Upper lobe of left lung (tissue), 4 donors: ENCODE results near the gene MMD.
"Not testable (repeated sequence)": the region's sequence is repeated elsewhere in the genome, so short reads cannot be mapped to it uniquely, and the experiment has no call there.

Source experiments
- CTCF ChIP-seq, 6 experiments: fragments of 450-650 bp in 4 of 6; fragments of 200-600 bp in 2 of 6; sonication (generic) in 2 of 6; IDR thresholded peaks; one replicate each; pipeline ENCODE4 v1.5.1; 2016 to 2019; ENCODE audit warnings: antibody characterized with exemption in 6 of 6
- POLR2A ChIP-seq, 4 donors: fragments of 450-650 bp; IDR thresholded peaks; one replicate each; pipeline ENCODE4 v1.5.1; 2016 to 2017; ENCODE audit warnings: antibody characterized with exemption in 4 of 4, mild to moderate bottlenecking in 2 of 4

DNA sequence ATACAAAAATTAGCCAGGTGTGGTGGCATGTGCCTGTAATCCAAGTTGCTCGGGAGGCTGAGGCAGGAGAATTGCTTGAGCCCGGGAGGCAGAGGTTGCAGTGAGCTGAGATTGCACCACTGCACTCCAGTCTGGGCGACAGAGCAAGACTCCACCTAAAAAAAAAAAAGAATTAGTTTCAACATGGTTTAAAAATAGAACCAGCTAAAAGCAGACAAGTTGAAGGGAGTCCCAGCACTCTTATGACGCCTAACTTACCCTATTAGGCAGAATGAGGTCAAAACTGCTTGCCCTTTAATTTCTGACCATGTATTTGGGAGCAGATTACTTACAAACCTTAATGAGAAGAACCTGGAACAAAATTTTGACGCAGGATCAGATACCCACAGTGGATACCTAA, 17.4 kb downstream of the MMD start:
- TF ChIP-seq CTCF, POLR2A (IDR thresholded peaks at IDR 0.05): not testable (repeated sequence)
